Esophagus muscularis mucosa (tissue), 4 donors: Measurements from ENCODE around the gene SFSWAP. TPM values are rescaled to one million over a fixed set of nuclear protein-coding genes. Genes with fewer than 3 reads are reported as not detected.
A peak's percentile ranks its signal among the peaks of the same experiment; 100 is the strongest.

Experiments
- DNase-seq: peaks from one replicate; pipeline ENCODE4 v3.0.0-alpha.2; 2017; ENCODE audit errors: extremely low spot score
- H3K27ac ChIP-seq, 4 donors: fragments of 200-600 bp; sonication (generic); replicated peaks in 1 of 4; 1 replicate in 3 of 4; 2 replicates in 1 of 4; pipeline ENCODE4 v1.5.1; 2016 to 2019; ENCODE audit warnings: mild to moderate bottlenecking in 1 of 4
- H3K27me3 ChIP-seq, 4 donors: fragments of 200-600 bp; sonication (generic); one replicate each; pipeline versions ENCODE4 v1.5.1 to v1.6.0; 2016 to 2019
- H3K36me3 ChIP-seq, 4 donors: fragments of 200-600 bp; sonication (generic); one replicate each; pipeline ENCODE4 v1.5.1; 2016 to 2019
- H3K4me1 ChIP-seq, 4 donors: fragments of 200-600 bp; sonication (generic); one replicate each; pipeline ENCODE4 v1.5.1; 2016 to 2019
- H3K4me3 ChIP-seq, 4 donors: fragments of 200-600 bp; sonication (generic); 1 replicate in 2 of 4; 2 replicates in 2 of 4; pipeline ENCODE4 v1.5.1; 2016 to 2019; ENCODE audit warnings: mild to moderate bottlenecking in 4 of 4, moderate library complexity in 1 of 4
- H3K9me3 ChIP-seq, 4 donors: fragments of 200-600 bp; sonication (generic); 1 replicate in 3 of 4; 2 replicates in 1 of 4; pipeline ENCODE4 v1.5.1; 2016 to 2019
- EP300 ChIP-seq: sonication (generic); formaldehyde crosslinking; IDR thresholded peaks from one replicate; pipeline ENCODE4 v1.6.1; 2017; ENCODE audit warnings: antibody characterized with exemption
- POLR2A ChIP-seq: fragments of 450-650 bp; IDR thresholded peaks from one replicate; pipeline ENCODE4 v1.6.1; 2017; ENCODE audit warnings: antibody characterized with exemption, moderate library complexity, mild to moderate bottlenecking, low read depth
- POLR2AphosphoS5 ChIP-seq, 2 donors: sonication (generic); formaldehyde crosslinking; IDR thresholded peaks; one replicate each; pipeline ENCODE4 v1.6.1; 2017; ENCODE audit warnings: antibody characterized with exemption in 2 of 2
- WGBS: methylation state at CpG from one replicate; pipeline ENCODE4 v1.1.5; 2018; 5-methylcytosine and 5-hydroxymethylcytosine counted together
- intact Hi-C: fragments of 100-400 bp; cut with DNase I; formaldehyde crosslinking; loops from one replicate; pipeline ENCODE4 v1.15.1; 2023
- total RNA-seq, 4 donors: library from RNA; depleted of rRNA; stranded (reverse); fragments of >200 nt; gene quantifications; one replicate each; pipeline versions ENCODE4 v1.1.0 to v1.2.1, GENCODE V29; 2016
- TF ChIP-seq, protein P1 (sequence below), 3 experiments: fragments of 200-600 bp in 2 of 3; fragments of 450-650 bp in 1 of 3; sonication (generic) in 2 of 3; IDR thresholded peaks; one replicate each; pipeline ENCODE4 v1.5.1; 2017 to 2019; ENCODE audit warnings: antibody characterized with exemption in 3 of 3, mild to moderate bottlenecking in 2 of 3, moderate library complexity in 1 of 3

The SFSWAP gene
- total RNA-seq, 4 donors from 2014 or later: 21.7 to 28.2 (median 25.0) TPM

DNA sequence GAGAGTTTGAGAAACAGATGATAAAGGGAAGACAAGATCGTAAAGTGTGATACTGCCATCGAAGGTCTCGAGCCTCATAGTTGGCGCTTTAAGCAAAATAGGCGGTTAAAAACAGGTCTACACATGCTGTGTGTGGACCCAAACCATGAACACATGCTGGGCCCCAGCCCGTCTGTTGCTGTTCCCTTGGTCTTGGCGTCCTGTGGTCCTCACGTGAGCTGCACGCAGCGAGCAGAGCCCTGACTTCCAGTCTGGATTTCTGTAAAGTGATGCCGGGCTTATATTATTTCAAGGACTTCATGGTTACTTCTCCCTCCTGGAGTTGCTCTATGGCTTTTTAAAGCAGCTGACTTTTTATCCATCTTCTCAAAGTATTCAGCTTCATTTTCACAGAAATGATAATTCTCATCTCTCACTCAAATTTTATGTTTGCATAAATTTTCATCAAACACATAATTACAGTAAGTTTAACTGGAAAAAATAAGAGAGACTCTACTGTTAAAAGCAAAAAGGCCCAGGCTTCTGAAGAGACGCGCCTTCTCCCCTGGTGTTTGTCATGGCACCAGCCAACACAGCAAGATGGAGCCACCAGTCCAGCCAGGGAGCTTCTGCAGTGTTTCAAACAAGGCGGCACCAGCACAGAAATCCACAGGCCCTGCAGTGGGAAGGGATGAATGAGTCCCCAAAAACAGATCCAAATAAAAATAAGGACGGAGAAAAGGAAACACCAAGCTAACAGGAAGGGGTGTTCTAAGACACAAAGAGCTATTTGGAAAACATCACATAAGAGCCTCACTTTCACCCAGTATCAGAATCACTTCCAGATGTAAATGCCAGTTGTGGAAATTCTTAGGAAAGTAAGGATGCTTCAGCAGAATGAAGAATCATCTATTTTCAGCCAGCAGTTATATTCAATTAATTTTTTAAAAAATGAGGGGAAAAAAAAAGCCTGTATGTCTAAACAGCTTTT is 24.9 kb downstream of the SFSWAP start:
- Histone ChIP-seq H3K27ac (no peak overlapping the region), H3K4me3 (no peak overlapping the region), H3K36me3 (peaks cover 52 to 91% (median 71%) of the 10 kb centered on the region in 4 donors), H3K9me3 (no peaks in the 10 kb centered on the region), H3K4me1 (no peaks in the 10 kb centered on the region), H3K27me3 (no peaks in the 10 kb centered on the region)
- DNase-seq: no peak
- WGBS: 91% methylated on average over 15 of the region's 15 CpGs
- intact Hi-C loops: no loop called here
- no peak for TF ChIP-seq EP300
- no peak for TF ChIP-seq POLR2A
- no peak for TF ChIP-seq POLR2AphosphoS5 (IDR thresholded peaks at IDR 0.05)
- TF ChIP-seq, protein P1, sequence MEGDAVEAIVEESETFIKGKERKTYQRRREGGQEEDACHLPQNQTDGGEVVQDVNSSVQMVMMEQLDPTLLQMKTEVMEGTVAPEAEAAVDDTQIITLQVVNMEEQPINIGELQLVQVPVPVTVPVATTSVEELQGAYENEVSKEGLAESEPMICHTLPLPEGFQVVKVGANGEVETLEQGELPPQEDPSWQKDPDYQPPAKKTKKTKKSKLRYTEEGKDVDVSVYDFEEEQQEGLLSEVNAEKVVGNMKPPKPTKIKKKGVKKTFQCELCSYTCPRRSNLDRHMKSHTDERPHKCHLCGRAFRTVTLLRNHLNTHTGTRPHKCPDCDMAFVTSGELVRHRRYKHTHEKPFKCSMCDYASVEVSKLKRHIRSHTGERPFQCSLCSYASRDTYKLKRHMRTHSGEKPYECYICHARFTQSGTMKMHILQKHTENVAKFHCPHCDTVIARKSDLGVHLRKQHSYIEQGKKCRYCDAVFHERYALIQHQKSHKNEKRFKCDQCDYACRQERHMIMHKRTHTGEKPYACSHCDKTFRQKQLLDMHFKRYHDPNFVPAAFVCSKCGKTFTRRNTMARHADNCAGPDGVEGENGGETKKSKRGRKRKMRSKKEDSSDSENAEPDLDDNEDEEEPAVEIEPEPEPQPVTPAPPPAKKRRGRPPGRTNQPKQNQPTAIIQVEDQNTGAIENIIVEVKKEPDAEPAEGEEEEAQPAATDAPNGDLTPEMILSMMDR (IDR thresholded peaks at IDR 0.05): no peak

DNA sequence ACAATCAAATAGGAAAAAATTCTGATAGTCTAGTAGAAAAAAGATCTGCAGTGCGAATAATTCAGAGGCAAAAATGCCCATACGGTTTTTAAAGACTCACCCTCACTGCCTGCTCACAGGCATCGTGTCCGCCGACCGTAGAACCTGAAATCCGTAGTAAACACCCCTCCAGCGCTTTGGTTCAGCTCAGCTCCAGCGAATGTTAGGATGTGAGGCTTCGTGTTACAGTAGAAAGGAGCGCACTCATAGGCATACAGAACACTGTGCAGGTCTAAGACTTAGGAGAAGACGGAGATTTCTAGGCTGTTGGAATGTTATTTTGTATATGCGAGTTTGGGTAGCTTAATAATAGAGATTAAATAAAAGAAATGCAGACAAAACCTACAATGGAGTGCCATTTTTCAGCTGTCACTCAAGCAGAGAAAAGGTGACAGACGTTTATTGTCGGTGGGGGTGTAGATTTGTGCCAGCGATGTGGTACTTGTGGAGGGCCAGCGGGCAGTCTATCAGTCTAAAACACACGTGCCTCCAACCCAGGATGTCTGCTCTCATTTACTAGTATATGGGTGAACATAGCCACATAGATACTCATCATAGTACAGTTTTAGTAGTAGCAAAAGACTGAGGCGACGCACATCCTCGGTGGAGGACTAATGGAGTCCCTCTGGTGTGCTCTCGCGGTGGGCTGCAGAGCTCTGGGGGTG is 25.7 kb downstream of the SFSWAP start:
- Histone ChIP-seq H3K4me1 (no peaks in the 10 kb centered on the region), H3K9me3 (no peaks in the 10 kb centered on the region), H3K4me3 (no peak overlapping the region), H3K36me3 (peaks cover 45 to 89% (median 70%) of the 10 kb centered on the region in 4 donors), H3K27ac (peak overlapping the region in 1 of 4 donors; percentile 39), H3K27me3 (no peaks in the 10 kb centered on the region)
- WGBS: 85% methylated on average over 23 of the region's 23 CpGs
- TF ChIP-seq EP300 (no peak), POLR2AphosphoS5 (IDR thresholded peaks at IDR 0.05) (no peak), POLR2A (no peak)
- TF ChIP-seq, protein P1 (IDR thresholded peaks at IDR 0.05): no peak
- no peak for DNase-seq
- intact Hi-C loops: no loop called here

DNA sequence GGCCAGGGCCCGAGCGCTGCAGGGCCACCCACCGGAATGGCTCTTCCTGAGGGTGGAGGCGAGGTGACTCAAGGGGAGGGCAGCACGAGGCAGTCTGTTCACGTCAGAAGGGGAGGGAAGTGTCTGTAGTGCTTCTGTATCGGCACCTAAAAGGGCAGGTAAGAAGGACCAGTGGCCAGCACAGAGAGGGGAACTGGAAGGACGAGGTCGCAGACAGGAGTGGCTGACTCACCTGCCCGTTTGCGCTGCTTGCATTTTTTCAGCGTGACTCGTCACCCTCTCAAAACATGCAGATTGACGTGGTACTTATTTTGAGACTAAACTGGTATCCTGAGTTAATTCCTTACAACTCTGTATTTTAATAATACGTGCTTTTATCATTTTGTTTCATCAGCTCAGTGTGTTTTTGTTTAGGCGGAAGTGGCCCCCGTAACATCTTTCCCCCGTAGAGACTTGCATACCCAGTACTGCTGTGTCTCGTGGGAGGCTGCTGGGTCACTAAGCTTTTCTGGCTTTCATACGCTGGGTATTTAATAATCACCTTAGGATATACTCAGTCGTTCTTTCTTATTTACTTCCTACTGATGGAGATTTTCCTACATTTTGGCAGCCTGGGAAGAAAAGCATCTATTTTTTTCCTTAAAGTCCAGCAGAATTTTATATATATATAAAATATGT is 26.4 kb downstream of the SFSWAP start:
- peak overlapping the region in 1 of 4 donors; percentile 39 for H3K27ac ChIP-seq
- intact Hi-C loops: no loop called here
- 82% methylated on average over 21 of the region's 21 CpGs for WGBS

DNA sequence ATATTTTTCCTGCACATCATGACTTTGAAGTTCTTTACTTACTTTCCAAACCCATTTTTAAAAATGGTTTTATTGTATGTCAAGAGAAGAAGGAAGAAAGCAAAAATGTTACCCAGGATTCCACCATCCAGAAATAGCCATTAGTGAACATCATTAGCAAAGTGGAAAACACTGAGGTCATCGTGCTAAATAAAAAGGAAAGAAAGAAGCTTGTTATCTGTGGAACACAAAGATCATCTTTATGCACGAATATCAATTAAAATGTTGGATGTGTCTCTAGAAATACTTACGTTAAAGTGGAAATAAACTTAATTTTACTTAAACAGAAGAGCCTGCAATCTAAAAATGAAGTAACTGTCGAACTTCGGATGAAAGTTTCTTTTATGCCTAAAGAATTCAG is 27.3 kb downstream of the SFSWAP start:
- DNase-seq: no peak
- Histone ChIP-seq H3K4me3 (no peak overlapping the region), H3K36me3 (peaks cover 35 to 87% (median 70%) of the 10 kb centered on the region in 4 donors), H3K27me3 (no peaks in the 10 kb centered on the region), H3K27ac (no peak overlapping the region), H3K4me1 (no peaks in the 10 kb centered on the region), H3K9me3 (no peaks in the 10 kb centered on the region)
- no peak for TF ChIP-seq EP300
- no peak for TF ChIP-seq POLR2AphosphoS5 (IDR thresholded peaks at IDR 0.05)
- TF ChIP-seq, protein P1 (IDR thresholded peaks at IDR 0.05): no peak
- TF ChIP-seq POLR2A: no peak
- intact Hi-C loops: no loop called here
- 66% methylated on average over 5 of the region's 5 CpGs for WGBS

More for the DNA sequence above, 26.4 kb downstream of the SFSWAP start:
- no peak for DNase-seq
- H3K9me3 ChIP-seq: no peaks in the 10 kb centered on the region
- no peaks in the 10 kb centered on the region for H3K4me1 ChIP-seq
- no peak overlapping the region for H3K4me3 ChIP-seq
- H3K36me3 ChIP-seq: peaks cover 42 to 88% (median 72%) of the 10 kb centered on the region in 4 donors
- TF ChIP-seq POLR2AphosphoS5 (IDR thresholded peaks at IDR 0.05): no peak
- TF ChIP-seq, protein P1 (IDR thresholded peaks at IDR 0.05): no peak
- no peak for TF ChIP-seq EP300
- no peak for TF ChIP-seq POLR2A
- no peaks in the 10 kb centered on the region for H3K27me3 ChIP-seq
